Breast epithelium (tissue), 4 donors: ENCODE results near the gene RNF186. TPM values are rescaled to one million over a fixed set of nuclear protein-coding genes. Genes with fewer than 3 reads are reported as not detected.
"Not testable (repeated sequence)": the region's sequence is repeated elsewhere in the genome, so short reads cannot be mapped to it uniquely, and the experiment has no call there.

ENCODE experiments used
- DNase-seq, 2 donors: peaks; one replicate each; pipeline ENCODE4 v3.0.0-alpha.2; 2019; ENCODE audit warnings: low spot score in 2 of 2
- H3K27ac ChIP-seq, 2 donors: fragments of 200-600 bp; sonication (generic) in 1 of 2; one replicate each; pipeline ENCODE4 v1.5.1; 2016 to 2019; ENCODE audit warnings: mild to moderate bottlenecking in 1 of 2
- H3K27me3 ChIP-seq, 2 donors: fragments of 200-600 bp; sonication (generic) in 1 of 2; one replicate each; pipeline versions ENCODE4 v1.5.1 to v1.6.0; 2017 to 2019; ENCODE audit warnings: control low read depth in 1 of 2, mild to moderate bottlenecking in 1 of 2
- H3K36me3 ChIP-seq: fragments of 200-600 bp; one replicate; pipeline ENCODE4 v1.5.1; 2019
- H3K4me1 ChIP-seq, 2 donors: fragments of 200-600 bp; sonication (generic); one replicate each; pipeline ENCODE4 v1.5.1; 2016 to 2019; ENCODE audit warnings: control low read depth in 1 of 2
- H3K4me3 ChIP-seq, 3 donors: fragments of 200-600 bp; sonication (generic); 1 replicate in 2 of 3; 2 replicates in 1 of 3; pipeline ENCODE4 v1.5.1; 2016 to 2019; ENCODE audit warnings: mild to moderate bottlenecking in 3 of 3, moderate library complexity in 2 of 3
- H3K9me3 ChIP-seq, 2 donors: fragments of 200-600 bp; sonication (generic) in 1 of 2; one replicate each; pipeline ENCODE4 v1.5.1; 2016 to 2019; ENCODE audit warnings: control low read depth in 1 of 2
- POLR2A ChIP-seq: fragments of 450-650 bp; IDR thresholded peaks from one replicate; pipeline ENCODE4 v1.6.1; 2016; ENCODE audit warnings: antibody characterized with exemption, mild to moderate bottlenecking, moderate library complexity
- POLR2AphosphoS5 ChIP-seq, 3 donors: sonication (generic); formaldehyde crosslinking; IDR thresholded peaks; one replicate each; pipeline ENCODE4 v1.6.1; 2017; ENCODE audit warnings: antibody characterized with exemption in 3 of 3
- intact Hi-C: fragments of 100-400 bp; cut with DNase I; formaldehyde crosslinking; loops from one replicate; pipeline ENCODE4 v1.15.1; 2023; ENCODE audit warnings: low total_unique reads
- total RNA-seq, 3 donors: library from RNA; depleted of rRNA; stranded (reverse); fragments of >200 nt; gene quantifications; one replicate each; pipeline ENCODE4 v1.1.0, GENCODE V29; 2016
- TF ChIP-seq, protein P1 (sequence below), 3 donors: fragments of 450-650 bp; IDR thresholded peaks; one replicate each; pipeline ENCODE4 v1.5.1; 2016 to 2017; ENCODE audit warnings: antibody characterized with exemption in 3 of 3, mild to moderate bottlenecking in 3 of 3, moderate library complexity in 3 of 3

Gene RNF186
- total RNA-seq, 3 donors from 2014 or later, result 0.44 to 4.3 TPM; not detected in 1

DNA sequence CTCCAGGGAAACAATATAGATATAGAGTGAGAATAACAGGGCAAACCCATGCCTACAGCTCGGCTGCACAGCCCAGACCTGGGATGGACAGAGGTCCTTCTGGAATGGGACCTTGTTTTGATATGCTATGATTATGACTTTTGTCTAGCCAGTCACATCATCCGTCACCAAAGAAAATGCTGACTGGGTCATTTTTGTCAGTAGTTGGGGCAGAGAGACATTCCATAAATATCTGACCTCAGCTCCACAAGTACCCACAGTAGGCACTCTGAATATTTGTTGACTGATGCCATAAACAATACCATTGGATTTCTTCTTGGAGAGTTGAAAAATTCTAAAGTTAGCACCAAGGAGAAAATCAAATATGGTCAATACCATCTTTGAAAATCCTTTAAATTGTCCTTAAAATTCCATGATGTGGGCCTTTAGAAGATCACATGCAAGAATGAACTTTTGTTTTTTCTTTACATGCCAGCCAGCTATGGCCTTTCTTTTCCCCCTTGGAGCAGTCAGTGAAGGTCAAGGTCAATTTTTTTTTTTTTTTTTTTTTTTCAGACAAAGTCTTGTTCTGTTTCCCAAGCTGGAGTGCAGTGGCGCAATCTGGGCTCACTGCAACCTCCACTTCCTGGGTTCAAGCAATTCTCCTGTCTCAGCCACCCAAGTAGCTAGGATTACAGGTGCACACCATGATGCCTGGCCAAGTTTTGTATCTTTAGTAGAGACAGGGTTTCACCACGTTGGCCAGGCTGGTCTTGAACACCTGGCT lies 22.7 kb downstream of the RNF186 start:
- no peak overlapping the region for H3K4me3 ChIP-seq
- DNase-seq, result no peak
- no peak overlapping the region for H3K27ac ChIP-seq
- no peaks in the 10 kb centered on the region for H3K27me3 ChIP-seq
- no peaks in the 10 kb centered on the region for H3K4me1 ChIP-seq
- H3K36me3 ChIP-seq, result no peaks in the 10 kb centered on the region
- intact Hi-C loops, result no loop called here
- no peak for TF ChIP-seq POLR2AphosphoS5 (IDR thresholded peaks at IDR 0.05)
- H3K9me3 ChIP-seq, result no peaks in the 10 kb centered on the region

DNA sequence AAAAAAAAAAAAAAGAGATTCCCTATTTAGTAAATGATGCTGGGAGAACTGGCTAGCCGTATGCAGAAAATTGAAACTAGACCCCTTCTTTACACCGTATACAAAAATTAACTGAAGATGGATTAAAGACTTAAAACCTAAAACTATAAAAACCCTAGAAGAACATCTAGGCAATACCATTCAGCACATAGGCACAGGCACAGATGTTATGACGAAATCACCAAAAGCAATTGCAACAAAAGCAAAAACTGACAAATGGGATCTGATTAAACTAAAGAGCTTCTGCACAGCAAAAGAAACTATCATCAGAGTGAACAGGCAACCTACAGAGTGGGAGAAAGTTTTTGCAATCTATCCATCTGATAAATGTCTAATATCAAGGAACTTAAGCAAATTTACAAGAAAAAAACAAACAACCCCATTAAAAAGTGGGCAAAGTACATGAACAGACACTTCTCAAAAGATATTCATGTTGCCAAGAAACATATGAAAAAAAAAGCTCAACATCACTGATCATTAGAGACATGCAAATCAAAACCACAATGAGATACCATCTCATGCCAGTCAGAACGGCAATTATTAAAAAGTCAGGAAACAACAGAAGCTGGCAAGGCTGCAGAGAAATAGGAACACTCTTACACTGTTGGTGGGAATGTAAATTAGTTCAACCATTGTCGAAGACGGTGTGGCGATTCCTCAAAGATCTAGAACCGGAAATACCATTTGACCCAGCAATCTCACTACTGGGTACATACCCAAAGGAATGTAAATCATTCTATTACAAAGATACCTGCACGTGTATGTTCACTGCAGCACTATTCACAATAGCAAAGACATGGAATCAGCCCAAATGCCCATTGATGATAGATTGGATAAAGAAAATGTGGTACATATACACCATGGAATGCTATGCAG lies 24.8 kb downstream of the RNF186 start:
- H3K27me3 ChIP-seq, H3K27ac ChIP-seq, DNase-seq, intact Hi-C loops, H3K4me3 ChIP-seq, H3K9me3 ChIP-seq, H3K36me3 ChIP-seq, H3K4me1 ChIP-seq: not testable (repeated sequence)

DNA sequence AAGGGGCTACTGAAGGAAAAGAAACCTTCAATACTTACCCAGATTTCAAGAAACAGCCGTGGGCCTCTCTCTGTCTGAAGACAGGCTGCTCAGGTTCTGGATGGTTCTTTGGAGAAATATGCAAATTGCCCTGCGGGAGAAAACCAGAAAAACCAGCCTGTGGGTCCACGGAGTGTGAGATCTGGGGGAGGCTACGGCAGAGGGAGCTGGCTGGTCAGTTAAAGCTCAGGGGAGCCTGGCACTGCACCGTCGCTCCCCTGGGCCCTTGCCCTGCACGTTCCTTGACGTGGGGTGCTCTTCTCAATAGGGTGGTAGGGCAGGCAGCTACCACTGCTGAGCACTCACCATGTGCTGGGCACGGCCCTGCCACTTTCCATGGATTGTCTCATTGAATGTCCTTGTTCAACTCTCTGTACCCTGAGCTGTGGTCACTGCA lies 28.1 kb downstream of the RNF186 start:
- no peaks in the 10 kb centered on the region for H3K27me3 ChIP-seq
- DNase-seq, result peak; percentile 55 to 71
- TF ChIP-seq POLR2AphosphoS5 (IDR thresholded peaks at IDR 0.05) (no peak), POLR2A (no peak)
- TF ChIP-seq, protein P1, sequence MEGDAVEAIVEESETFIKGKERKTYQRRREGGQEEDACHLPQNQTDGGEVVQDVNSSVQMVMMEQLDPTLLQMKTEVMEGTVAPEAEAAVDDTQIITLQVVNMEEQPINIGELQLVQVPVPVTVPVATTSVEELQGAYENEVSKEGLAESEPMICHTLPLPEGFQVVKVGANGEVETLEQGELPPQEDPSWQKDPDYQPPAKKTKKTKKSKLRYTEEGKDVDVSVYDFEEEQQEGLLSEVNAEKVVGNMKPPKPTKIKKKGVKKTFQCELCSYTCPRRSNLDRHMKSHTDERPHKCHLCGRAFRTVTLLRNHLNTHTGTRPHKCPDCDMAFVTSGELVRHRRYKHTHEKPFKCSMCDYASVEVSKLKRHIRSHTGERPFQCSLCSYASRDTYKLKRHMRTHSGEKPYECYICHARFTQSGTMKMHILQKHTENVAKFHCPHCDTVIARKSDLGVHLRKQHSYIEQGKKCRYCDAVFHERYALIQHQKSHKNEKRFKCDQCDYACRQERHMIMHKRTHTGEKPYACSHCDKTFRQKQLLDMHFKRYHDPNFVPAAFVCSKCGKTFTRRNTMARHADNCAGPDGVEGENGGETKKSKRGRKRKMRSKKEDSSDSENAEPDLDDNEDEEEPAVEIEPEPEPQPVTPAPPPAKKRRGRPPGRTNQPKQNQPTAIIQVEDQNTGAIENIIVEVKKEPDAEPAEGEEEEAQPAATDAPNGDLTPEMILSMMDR (IDR thresholded peaks at IDR 0.05), result no peak
- H3K27ac ChIP-seq, result no peak overlapping the region
- no peaks in the 10 kb centered on the region for H3K9me3 ChIP-seq
- no peaks in the 10 kb centered on the region for H3K36me3 ChIP-seq
- no peak overlapping the region for H3K4me3 ChIP-seq
- no peaks in the 10 kb centered on the region for H3K4me1 ChIP-seq
- intact Hi-C loops, result no loop called here

DNA sequence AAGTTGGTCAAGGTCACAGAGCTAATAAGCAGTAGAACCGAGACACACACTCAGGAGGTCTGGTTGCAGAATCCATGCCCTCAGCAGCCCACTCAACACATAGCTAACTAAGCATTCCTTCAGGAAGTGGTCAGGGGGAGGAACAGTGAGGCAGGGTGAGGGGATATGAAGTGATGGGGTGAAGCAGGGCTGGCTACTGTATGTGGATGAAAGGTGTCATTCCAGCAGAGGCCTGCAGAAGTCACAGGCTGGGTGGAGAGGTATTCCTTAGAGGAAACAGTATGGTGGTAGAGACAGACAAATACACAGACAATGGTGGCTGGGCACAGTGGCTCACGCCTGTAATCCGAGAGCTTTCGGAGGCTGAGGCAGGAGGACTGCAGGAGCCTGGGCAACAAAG lies 29.4 kb downstream of the RNF186 start:
- Histone ChIP-seq H3K27ac (no peak overlapping the region), H3K9me3 (no peaks in the 10 kb centered on the region), H3K4me1 (no peaks in the 10 kb centered on the region), H3K36me3 (no peaks in the 10 kb centered on the region), H3K27me3 (no peaks in the 10 kb centered on the region), H3K4me3 (no peak overlapping the region)
- DNase-seq, result no peak
- intact Hi-C loops, result no loop called here
- TF ChIP-seq, protein P1 (IDR thresholded peaks at IDR 0.05), result no peak
- TF ChIP-seq POLR2A, result no peak
- TF ChIP-seq POLR2AphosphoS5 (IDR thresholded peaks at IDR 0.05), result no peak

DNA sequence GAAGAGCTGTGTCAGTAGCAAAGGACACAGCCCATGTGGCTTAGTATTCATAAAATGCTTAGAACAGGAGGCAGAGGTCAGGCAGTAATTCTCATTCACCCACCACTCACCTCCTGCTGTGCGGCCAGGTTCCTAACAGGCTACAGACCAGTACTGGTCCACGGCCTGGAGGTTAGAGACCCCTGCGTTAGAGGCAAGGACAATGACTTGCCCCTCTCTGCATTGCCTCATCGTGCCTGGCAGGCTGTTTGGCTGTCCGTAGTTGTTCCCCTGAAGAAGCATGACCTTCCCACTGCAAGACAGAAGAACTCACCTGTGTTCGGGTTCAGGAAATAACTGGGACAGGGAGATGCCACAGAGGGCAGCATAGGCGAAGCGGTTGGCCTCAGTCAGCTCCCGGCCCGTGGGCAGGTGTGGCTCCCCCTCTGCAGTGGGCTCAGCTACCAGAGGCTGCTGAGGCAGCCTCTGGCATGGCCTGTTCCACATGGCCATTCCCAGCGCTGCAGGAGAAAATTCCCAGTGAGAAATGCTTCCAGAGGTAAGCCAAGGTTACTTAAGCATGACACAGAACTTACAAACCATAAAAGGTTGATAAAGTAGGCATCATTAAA lies 34.7 kb downstream of the RNF186 start:
- Histone ChIP-seq H3K36me3 (peaks cover 12% of the 10 kb centered on the region), H3K4me3 (no peak overlapping the region), H3K4me1 (no peaks in the 10 kb centered on the region), H3K9me3 (no peaks in the 10 kb centered on the region), H3K27ac (no peak overlapping the region), H3K27me3 (no peaks in the 10 kb centered on the region)
- no peak for TF ChIP-seq POLR2AphosphoS5 (IDR thresholded peaks at IDR 0.05)
- TF ChIP-seq, protein P1 (IDR thresholded peaks at IDR 0.05), result no peak
- no peak for TF ChIP-seq POLR2A
- intact Hi-C loops, result no loop called here
- DNase-seq, result no peak
